Erythroblast (primary cell): ENCODE results near the gene NELFCD.
"Not testable (repeated sequence)": the region's sequence is repeated elsewhere in the genome, so short reads cannot be mapped to it uniquely, and the experiment has no call there.

Experiments used
- GATA1 ChIP-seq: IDR thresholded peaks from 2 replicates; pipeline ENCODE4 v1.6.1; 2011; ENCODE audit warnings: low read depth, mild to moderate bottlenecking, control low read depth, low read length, moderate library complexity
- POLR2A ChIP-seq: IDR thresholded peaks from 2 replicates; pipeline ENCODE4 v1.6.1; 2011; ENCODE audit warnings: mild to moderate bottlenecking, low read length

GRCh38 chr20:59041487-59041886 lies 60.4 kb downstream of the NELFCD start:
- TF ChIP-seq POLR2A, GATA1: not testable (repeated sequence)
